Renal cortex interstitium (tissue), 11 donors: ENCODE results near the gene LRWD1. TPM values are rescaled to one million over a fixed set of nuclear protein-coding genes. Genes with fewer than 3 reads are reported as not detected.
A peak's percentile ranks its signal among the peaks of the same experiment; 100 is the strongest.
"Not testable (repeated sequence)": the region's sequence is repeated elsewhere in the genome, so short reads cannot be mapped to it uniquely, and the experiment has no call there.

Experiments used
- DNase-seq, 11 donors: peaks; one replicate each; pipeline ENCODE4 v3.0.0-alpha.2; 2013; ENCODE audit warnings: low read depth in 9 of 11, low spot score in 4 of 11; ENCODE audit errors: extremely low read depth in 1 of 11
- polyA plus RNA-seq, 3 donors: library from polyadenylated mRNA; unstranded; fragments of 120-200 nt; gene quantifications; one replicate each; pipeline ENCODE4 v1.2.1, GENCODE V29; 2013; ENCODE audit not compliant: insufficient read length in 3 of 3

The LRWD1 gene
- polyA plus RNA-seq, 3 donors = 17.3 to 23.2 (median 21.9) TPM

DNA sequence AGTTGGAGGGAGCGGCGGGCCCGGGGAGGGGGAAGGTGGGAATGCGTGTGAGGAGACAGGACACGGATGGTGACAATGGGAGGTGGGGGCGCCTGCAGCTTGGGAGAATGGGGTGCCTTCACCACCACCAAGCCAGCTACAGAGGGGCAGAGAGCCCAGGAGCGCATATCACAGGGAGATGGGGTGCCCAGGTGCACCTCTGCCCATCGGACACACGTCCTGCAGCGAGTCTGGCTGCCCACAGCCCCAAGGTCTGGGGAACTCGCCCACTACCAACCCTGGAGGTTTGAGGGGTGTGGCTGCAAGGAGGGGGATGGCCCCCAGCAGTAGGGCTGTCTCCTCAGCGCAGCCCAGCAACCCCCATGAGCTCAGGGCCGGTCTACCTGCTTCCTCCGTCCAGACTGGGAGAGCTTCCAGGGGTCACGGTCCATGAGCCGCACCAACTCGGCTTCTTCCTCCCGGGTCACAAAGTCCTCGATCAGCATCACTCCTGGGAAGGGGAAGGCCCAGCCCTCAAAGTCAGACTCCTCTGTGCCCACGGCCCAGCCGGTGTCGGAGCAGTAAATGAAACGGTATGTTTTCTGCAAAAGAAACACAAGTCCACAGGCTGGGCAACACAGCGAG is 5.5 kb upstream of the LRWD1 start:
- DNase-seq = no peak

DNA sequence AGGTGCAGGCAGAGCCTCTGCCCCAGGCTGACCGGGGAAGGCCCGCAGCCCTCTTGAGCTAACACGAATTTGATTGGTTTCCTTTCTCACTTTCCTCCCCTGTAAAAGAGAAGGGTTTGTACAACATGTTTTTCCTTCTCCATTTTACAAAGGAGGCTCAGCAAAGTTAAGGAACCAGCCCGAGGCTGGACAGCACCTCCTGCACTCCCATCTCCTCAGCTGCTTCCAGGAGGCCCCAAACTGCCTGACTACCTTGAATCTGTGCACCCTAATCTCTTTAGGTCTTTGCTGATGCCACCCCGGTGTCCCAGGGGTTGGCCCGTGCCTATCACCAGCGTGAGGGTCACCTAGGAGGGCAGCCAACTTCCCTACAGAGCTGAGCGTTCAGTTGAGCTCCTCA is 4.3 kb upstream of the LRWD1 start:
- DNase-seq = no peak

DNA sequence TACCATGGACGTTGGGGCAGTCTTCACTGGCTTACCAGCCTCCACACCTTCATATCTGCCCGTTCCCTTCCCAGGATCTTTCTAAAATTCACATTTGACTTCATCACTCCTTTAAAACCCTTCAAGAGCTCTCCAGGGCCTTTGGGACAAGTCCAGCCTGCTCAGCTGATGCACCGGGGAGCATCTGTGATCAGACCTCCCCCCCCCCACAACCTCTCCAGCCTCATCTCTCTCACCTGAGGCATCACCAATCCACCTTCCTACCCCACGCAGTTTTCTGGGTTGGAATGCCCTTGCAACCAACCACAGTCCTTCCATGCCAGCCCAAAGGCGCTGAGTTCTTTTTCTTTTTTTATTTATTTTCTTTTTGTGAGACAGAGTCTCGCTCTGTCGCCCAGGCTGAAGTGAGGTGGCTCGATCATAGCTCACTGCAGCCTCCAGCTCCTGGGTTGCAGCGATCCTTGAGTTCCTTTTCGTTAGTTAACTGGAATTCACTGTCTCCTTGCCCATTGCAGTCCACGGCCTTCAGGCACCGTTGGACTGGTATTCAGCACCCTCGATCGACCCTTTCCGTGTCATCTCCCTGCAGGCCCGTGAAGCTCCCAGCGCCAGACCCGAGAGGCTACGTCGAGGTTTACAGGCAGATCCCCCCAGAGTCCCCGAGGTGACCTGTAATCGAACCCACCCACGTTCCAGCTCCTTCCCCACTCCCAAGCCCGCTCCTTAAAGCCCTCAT is 775 bp upstream of the LRWD1 start:
- no peak for DNase-seq

DNA sequence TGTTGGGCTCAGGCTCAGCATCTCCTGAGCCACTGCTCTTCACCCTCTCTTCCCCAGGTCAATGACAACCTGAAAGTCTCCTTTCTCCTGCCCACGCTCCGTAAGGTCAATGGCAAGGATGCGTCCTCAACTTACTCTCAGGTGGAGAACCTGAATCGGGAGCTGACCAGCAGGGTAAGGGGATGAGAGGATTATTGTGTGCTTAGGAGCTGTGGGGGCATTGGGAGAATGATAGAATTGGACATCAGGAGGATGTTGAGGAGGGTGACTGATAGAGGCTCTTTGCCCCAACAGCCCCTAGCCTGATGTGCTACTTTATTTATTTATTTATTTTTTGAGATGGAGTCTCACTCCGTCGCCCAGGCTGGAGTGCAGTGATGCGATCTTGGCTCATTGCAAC is 1.3 kb downstream of the LRWD1 start:
- no peak for DNase-seq

DNA sequence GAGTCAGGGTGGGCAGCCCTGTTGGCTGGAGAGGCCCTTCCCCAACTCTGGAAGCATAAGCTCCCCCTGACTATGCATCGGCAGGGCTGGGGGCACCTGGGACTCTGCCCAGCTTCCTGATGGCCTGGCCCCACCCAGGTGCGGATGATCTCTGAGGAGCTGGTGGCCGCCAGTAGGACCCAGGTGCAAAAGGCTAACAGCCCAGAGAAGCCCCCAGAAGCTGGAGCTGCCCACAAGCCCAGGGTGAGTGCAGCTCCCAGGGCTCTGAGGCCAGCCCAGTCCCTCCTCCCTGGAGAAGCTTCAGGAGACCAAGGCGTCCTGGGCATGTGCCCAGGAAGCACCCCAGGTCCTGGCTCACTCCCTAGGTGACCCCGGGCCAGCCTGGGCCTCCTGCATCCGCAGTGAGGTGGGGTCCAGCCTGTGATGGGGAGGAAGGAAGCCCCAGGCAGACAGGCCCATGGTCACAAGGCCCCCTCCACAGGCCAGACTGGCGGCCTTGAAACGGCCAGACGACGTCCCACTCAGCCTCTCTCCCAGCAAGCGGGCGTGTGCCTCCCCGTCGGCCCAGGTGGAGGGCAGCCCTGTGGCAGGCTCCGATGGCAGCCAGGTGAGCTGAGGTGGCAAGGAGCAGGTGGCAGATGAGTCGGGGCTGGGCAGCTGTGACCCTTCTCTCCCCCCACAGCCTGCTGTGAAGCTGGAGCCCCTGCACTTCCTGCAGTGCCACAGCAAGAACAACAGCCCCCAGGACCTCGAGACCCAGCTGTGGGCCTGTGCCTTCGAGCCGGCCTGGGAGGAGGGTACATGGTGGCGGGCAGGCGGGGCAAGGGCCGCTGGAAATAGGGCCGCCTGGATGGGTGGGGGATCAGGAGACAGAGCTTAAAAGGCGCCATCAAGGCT is 3.0 kb downstream of the LRWD1 start:
- no peak for DNase-seq

DNA sequence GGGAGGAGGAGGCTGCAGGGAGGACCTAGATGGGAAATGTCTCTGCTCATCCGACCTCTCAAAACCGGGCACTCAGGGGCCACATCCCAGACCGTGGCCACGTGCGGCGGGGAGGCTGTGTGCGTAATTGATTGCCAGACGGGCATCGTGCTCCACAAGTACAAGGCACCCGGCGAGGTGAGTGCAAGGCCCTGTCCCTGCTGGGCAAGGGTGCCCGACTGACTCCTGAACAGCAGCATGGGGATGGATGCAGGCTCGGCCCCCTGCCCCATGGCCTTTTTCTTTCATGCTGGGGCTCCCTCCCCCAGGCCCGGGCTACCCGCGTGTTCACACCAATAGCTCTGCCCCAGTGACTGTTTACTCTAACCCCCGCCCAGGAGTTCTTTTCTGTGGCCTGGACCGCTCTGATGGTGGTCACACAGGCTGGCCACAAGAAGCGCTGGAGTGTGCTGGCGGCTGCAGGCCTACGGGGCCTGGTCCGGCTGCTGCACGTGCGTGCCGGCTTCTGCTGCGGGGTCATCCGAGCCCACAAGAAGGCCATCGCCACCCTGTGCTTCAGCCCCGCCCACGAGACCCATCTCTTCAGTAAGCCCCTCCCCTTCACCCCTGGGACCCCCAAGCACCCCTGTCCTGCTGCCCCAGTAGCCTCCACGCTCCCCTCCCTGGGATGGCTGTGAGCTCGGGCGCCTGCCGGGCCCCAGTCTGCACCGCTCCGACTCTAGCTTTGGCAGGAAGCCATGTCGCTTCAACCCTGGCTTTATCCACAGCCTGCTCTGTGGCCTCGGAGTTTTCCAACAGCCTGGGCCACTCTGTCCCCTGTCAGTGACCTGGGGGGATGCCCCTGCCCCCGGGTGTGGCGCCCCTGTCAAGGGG is 3.9 kb downstream of the LRWD1 start:
- no peak for DNase-seq

DNA sequence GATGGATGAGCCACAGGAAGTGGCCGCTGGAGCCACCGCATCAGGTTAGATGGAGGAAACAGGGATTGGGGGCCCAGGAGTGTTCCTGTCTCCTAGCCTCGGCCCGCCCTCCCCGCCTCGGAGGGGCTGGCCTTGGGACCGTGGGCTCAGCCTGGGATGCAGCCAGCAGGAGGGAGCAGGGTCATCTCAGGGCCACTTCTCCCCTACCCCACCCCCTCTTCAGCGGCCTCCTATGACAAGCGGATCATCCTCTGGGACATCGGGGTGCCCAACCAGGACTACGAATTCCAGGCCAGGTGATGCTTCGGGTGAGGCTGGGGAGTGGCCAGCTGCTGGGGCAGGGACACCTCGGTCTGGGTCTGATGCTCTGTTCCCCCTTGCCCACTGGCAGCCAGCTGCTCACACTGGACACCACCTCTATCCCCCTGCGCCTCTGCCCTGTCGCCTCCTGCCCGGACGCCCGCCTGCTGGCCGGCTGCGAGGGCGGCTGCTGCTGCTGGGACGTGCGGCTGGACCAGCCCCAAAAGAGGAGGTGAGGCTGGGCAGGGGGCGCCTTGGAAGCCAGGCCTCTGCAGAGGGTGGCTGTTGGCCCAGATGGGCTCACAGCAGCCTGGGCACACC is 4.7 kb downstream of the LRWD1 start:
- DNase-seq = no peak

DNA sequence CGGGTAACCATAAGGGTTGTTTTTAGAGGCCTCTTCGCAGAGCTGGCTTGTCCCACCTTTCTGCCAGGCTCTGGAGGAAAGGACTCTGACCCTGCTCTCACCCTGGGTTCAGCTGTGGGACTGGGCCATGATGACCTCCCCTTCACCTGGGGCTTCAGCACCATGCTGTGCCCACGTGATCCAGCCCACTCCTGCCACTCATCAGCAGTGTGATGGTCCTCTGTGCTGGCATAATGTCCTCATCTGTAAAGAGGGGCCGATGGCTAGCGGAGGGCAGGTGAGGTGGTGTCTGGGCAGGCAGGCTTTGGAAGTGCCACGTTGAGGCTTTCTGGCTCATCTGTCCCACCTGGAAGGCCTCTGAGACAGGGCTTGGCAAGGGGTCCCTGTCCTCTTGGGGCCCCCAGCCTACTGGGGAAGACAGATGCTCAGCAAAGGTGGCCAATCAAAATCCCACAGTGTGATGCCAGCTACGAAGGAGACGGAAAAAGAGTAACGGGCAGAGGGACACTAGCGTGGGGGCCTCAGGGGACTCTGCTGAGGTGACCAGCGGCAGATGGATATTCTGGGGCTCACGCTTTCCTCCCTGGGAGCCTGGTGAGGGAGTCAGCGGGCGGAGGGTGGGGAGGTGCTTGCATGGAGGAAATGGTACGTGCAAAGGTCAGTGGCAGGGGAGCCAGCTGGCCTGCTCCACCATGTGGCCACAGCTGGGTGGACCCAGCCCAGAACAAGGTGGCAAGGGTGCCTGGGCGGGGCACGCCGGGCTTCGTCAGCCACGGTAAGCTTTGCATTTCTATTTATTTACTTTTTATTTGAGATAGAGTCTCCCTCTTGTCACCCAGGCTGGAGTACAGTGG is 5.4 kb downstream of the LRWD1 start:
- DNase-seq = no peak

DNA sequence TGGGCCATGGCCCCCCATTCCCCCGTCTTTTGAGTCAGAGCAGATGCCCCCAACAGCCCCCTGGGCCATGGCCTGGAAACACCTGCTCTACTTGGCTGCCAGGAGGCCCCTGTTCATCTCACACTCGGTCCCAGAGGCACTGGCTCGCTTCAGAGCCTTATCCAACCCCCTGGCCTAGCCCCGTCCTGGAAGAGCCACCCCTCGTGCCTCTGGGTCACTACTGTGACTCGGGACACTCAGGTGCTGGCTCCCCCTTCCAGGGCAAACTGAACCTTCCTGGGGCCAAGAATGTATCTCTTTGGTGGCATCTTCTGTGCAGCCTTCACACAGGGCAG is 7.0 kb downstream of the LRWD1 start:
- no peak for DNase-seq

DNA sequence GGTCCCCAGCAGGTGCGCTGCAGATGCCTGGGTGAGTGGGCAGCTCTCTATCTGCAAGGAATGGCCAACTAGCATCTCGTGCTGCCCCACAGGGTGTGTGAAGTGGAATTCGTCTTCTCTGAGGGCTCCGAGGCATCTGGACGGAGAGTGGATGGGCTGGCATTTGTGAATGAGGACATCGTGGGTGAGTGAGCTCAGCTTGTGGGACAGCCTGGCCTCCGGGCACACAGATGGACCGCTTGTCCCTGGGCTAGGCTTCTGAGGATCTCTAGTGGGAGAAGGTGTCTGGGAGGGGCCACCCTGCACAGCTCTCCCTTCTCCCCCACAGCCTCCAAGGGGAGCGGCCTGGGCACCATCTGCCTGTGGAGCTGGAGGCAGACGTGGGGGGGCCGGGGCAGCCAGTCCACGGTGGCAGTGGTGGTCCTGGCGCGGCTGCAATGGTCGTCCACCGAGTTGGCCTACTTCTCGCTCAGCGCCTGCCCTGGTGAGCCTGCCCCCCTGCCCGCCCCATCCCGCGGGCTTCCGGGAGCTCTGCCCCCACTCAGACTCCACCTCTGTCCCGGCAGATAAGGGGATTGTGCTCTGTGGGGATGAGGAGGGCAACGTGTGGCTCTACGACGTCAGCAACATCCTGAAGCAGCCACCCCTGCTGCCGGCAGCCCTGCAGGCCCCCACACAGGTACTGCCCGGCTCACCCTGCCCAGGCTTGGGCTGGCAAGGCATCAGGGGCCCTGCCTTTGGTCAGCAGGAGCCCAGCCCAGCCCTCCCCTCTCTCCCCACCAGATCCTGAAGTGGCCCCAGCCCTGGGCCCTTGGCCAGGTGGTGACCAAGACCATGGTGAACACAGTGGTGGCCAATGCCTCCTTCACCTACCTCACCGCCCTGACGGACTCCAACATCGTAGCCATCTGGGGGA is 7.6 kb downstream of the LRWD1 start:
- DNase-seq = no peak

DNA sequence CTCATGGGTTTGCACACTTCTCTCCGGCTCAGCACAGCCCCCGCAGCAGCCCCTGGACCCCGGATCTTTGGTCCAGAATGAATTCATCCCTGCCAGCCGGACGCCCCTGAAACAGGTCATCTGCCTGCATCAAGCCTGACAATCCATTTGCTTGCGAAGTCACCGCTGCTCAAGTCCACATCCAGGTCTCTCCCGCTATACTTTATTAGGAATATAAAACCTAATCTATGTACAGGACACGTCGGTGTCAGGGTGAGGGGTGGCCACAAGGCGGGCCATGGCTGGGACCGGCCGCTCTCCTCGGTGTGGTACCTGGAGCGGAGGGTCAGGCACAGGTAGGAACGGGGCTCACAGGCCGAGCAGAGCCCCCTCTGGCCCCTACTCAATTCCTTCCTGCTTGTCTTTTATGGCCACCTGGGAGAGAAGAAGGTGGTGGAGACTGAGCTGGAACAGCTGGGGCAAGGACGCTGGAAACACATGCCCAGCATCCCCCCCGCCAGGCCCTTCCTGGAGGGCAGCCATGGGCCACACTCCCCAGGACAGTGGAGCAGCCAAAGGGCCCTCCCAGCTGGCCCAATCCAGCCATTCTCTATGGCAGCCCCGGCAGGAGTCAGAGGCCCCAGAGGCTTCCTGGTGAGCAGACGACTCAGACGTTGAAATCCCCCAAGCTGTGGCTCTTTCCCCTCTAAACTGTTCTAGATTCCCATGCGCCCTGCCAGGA is 8.6 kb downstream of the LRWD1 start:
- DNase-seq = no peak

DNA sequence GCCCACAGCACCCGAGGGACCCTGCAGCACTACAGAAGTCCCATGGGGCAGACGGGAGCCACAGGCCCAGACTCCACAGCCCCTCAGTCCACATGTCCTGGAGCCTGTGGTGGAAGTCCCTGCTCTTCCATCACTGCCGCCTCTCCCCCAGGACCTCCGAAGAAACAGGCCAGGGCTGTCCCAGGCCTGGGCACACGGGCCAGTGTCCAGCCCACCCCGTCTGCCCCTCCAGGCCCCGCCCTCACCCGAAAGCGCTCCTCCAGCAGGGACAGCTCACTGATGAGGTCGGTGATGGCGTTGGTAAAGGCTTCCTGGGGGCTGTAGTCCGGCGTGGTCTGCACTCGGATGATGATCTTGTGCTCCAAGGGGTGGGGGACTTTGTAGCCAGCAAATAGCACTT is 9.3 kb downstream of the LRWD1 start:
- not testable (repeated sequence) for DNase-seq

DNA sequence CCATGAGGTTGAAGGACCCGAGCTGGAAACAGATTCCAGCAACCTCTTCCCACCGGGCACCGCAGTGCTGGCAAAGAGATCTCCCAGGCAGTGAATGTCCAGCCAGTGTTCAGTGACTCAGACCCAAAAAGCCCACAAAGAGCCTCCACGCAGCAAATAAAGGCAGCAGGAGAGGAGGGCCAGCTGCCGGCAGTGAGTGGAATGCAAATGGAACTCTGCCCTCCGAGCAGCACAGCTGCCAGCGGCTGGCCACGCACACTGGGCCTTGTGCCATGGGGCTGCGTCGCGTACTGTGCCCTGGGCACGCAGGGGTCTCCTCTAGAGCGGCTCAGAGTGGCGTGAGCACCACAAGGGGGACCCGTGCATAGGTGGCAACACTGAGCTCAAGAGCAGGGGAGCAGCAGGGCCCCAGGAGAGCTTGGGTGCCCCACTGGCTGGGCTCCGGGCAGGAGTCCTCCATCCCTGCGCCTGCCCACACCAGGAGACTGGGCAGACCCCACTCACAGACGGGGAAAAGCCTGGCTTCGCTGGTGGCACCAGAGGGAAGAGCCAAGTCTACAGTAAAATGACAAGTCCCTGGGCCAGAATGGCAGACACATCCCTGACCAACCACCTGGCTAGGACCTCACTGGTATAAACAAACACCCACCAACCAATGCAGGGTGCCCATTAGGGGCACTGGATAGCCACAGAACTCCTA is 10.1 kb downstream of the LRWD1 start:
- DNase-seq = not testable (repeated sequence)

DNA sequence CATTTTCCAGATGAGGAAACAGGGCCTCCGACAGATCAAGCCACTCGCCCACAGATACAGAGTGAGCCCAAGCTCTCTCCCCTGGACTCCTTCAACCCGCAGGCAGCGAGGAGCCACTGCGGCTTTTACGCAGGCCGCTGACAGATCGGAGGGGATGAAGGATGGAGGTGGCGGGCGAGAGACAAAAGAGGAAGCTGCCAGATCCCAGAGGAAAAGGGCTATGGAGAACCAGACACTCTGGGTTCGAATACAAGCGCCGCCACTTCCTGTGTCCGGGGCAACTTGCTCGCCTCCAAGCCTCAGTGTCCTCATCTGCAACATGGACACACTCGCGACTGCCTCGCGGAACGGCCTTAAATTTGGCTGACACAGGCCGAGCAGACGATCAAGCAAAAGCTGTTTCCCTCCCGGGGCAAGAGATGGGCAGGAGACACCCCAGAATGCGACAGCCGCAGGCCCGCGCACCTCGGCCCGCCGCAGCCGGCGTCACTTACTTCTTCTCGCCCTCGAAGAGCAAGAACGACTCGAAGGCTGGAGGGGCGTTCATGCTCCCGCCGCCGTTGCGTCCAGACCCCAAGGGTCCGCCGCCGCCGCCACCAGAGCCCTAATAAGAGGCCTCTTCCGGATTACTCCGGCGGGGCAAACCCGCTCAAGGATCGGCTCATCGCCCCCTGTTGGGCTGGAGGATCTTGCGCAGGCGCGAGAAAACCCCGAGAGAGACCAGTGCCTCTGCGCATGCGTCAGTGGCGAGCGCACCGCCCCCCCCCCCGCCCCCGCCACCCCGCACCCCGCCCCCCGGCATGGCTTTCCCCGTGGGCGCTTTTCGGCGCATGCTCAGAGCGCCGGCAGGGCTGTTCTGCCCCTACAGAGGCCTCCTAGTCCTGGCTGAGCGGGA is 13.8 kb downstream of the LRWD1 start, which contains the start of gene POLR2J:
Gene POLR2J (minus strand): TSS at position 609 of the 895 bp plus-strand sequence. CDS start 62 bp downstream, at position 547.
- peak in 7 of 11 donors; percentile 47 to 83 (median 65) for DNase-seq

DNA sequence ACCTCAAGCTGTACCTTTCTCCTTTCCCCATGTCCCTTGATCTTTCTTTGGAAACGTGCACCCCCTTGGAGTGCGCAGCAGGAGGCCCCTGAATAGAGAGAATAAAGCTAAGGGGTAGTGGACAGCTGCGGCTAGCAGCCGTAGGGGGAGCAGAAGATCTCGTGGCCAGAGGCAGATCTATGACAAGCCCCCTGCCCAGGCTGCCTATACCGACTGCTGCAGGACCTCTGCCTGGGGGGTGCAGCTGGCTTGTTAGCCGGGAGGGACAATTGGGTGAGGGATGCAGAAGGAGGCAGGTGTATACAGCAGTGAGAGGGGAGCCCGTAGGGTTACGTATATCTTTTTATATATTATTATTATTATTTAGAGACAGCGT is 14.4 kb downstream of the LRWD1 start:
- not testable (repeated sequence) for DNase-seq
